ENCODE measurements around the gene NHERF2.

NHERF2 gene

DNA sequence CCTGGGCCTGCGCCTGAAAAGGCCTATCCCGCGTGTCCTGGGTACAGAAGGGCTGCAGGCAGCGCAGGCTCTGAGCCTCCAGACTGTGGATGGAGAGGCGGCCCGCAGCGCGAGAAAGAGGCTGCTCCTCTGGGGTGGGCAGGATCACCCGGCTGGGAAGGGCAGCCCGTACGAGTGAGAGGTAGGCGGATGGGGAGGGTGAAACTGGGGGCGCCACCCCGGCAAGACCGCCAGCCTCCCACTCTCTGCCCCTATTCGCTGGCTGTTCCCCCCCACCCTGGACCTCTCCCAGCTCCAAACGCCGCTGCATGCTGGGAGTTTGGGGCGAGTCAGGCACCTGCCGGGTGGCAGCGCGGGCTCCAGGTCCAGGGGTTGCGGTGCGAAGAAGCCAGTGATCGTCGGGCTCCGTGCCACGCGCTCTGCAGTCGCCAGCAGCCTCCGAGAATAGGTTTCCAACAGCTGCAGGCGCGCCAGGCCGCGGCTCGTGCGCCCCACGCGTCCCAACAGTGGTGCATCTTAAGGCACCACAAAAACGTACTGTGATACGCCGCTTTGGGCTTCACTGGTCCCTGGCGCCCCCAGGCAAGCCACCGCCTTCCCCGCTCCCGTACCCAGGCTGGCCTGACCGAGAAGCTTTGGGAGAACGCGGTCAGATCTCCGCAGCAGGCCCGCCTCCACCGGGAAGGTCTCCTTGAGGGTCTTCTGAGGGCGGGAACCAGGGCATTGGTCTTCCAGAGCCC, 46.5 kb upstream of the NHERF2 start:
- TF ChIP-seq, protein P1, sequence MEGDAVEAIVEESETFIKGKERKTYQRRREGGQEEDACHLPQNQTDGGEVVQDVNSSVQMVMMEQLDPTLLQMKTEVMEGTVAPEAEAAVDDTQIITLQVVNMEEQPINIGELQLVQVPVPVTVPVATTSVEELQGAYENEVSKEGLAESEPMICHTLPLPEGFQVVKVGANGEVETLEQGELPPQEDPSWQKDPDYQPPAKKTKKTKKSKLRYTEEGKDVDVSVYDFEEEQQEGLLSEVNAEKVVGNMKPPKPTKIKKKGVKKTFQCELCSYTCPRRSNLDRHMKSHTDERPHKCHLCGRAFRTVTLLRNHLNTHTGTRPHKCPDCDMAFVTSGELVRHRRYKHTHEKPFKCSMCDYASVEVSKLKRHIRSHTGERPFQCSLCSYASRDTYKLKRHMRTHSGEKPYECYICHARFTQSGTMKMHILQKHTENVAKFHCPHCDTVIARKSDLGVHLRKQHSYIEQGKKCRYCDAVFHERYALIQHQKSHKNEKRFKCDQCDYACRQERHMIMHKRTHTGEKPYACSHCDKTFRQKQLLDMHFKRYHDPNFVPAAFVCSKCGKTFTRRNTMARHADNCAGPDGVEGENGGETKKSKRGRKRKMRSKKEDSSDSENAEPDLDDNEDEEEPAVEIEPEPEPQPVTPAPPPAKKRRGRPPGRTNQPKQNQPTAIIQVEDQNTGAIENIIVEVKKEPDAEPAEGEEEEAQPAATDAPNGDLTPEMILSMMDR (IDR thresholded peaks at IDR 0.05; ENCODE audit: low read depth, low read length) = no peak
- TF ChIP-seq, protein P2, sequence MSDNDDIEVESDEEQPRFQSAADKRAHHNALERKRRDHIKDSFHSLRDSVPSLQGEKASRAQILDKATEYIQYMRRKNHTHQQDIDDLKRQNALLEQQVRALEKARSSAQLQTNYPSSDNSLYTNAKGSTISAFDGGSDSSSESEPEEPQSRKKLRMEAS (IDR thresholded peaks at IDR 0.05; ENCODE audit: low read depth, low read length) = no peak
- TF ChIP-seq POLR2A (IDR thresholded peaks at IDR 0.05; ENCODE audit: extremely low read depth, insufficient read length) (no peak), MYC (IDR thresholded peaks at IDR 0.05; ENCODE audit: low read depth, low read length) (no peak)
- no peak overlapping the region for H3K4me3 ChIP-seq (ENCODE audit: low read depth, low read length)
- DNase-seq (ENCODE audit: low read depth) = no peak

DNA sequence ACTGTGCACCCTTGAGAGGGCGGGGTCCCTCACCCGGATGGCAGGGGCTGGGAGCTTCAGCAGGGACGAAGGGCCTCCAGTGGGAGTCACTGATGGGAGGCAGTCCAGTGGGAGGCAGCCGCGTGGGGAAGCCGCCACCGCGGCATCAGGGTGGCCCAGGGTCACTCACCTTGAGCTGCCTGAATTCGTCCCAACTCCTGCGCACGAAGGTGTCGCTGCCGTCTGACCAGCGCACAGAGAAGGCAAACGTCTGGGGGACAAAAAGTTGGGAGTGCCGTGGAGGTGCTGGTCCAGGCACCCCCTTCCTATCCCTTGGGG, 46.0 kb upstream of the NHERF2 start:
- no peak for DNase-seq (ENCODE audit: low read depth)
- no peak overlapping the region for H3K4me3 ChIP-seq (ENCODE audit: low read depth, low read length)
- TF ChIP-seq POLR2A (IDR thresholded peaks at IDR 0.05; ENCODE audit: extremely low read depth, insufficient read length) (no peak), MYC (IDR thresholded peaks at IDR 0.05; ENCODE audit: low read depth, low read length) (no peak)
- TF ChIP-seq, protein P1 (IDR thresholded peaks at IDR 0.05; ENCODE audit: low read depth, low read length) = no peak
- TF ChIP-seq, protein P2 (IDR thresholded peaks at IDR 0.05; ENCODE audit: low read depth, low read length) = no peak

DNA sequence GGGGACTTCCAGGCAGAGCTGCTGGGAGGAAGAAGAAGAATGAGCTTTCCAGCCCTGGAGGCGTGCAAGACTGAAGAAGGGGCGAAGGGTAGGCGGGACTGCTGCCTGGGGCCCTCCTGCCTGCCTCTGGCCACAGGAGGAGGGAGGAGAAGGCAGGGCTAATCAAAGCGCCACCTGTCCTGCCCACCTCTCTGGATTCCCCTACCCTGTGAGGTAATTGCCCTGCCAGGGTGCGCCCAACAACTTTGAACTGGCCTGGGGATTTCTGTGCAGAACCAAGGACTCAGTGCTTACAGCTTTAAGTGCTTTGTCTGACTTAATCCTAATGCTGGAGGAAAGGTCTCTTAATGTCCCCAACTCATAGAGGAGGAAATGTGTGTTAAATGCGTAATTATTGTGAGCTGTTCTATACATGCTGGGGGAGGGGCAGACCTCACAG, 45.3 kb upstream of the NHERF2 start, which contains the start of gene NOXO1:
Gene NOXO1, minus strand, starts transcription at position 72 of the 439 bp plus-strand sequence. CDS start 290 bp downstream, outside the sequence.
- DNase-seq (ENCODE audit: low read depth) = no peak
- no peak for TF ChIP-seq MYC (IDR thresholded peaks at IDR 0.05; ENCODE audit: low read depth, low read length)
- TF ChIP-seq, protein P1 (IDR thresholded peaks at IDR 0.05; ENCODE audit: low read depth, low read length) = no peak
- TF ChIP-seq POLR2A (IDR thresholded peaks at IDR 0.05; ENCODE audit: extremely low read depth, insufficient read length) = no peak
- TF ChIP-seq, protein P2 (IDR thresholded peaks at IDR 0.05; ENCODE audit: low read depth, low read length) = no peak
- no peak within 1 kb of the TSS for H3K4me3 ChIP-seq (ENCODE audit: low read depth, low read length)

DNA sequence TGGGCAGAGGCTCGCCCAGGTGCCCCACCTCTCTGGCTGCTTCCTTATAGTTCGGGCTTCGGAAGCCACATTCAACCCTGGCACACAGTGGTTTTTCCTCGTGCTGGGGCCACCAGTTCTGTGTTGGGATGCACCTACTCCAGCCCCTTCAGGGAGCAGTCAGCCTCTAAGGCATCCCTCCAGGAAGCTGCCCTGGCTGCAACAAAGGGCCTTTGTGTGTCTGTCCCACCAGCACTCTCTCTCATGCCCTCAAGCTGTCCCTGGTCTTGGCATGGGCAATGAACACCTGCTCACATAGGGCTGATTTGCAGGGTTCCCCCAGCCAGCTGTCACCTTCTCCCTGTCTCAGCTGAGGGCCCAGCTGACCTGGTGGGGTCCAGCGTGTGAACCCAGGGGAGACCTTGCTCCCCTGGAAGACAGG, 44.7 kb upstream of the NHERF2 start:
- DNase-seq (ENCODE audit: low read depth) = no peak
- H3K4me3 ChIP-seq (ENCODE audit: low read depth, low read length) = no peak overlapping the region
- TF ChIP-seq MYC (IDR thresholded peaks at IDR 0.05; ENCODE audit: low read depth, low read length) (no peak), POLR2A (IDR thresholded peaks at IDR 0.05; ENCODE audit: extremely low read depth, insufficient read length) (no peak)
- TF ChIP-seq, protein P1 (IDR thresholded peaks at IDR 0.05; ENCODE audit: low read depth, low read length) = no peak
- TF ChIP-seq, protein P2 (IDR thresholded peaks at IDR 0.05; ENCODE audit: low read depth, low read length) = no peak

DNA sequence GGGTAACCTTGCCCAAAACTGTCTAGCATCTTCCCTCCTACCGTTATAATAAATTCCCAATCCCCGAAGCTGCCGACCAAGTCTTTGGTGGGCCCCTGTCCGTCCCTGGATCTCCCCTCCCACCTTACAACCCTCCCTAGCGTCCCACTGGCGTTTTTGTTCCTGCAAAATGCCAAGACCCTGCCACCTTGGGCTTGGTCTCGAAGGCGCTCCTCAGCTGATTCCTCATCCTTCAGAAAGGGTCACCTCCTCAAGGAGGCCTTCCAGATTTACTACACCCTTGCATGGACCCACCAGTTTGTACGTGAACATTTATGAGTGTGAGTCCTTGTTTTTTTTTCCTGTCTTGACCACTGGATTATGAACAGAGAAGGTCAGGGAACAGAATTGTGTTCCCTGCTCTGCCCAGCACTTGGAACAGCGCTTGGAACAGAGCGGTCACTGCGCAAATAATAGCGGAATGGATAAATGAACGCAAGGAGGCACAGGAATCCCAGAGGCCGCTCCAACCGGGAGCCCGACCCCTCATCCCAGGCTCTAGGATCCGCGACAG, 43.6 kb upstream of the NHERF2 start:
- TF ChIP-seq, protein P2 (IDR thresholded peaks at IDR 0.05; ENCODE audit: low read depth, low read length) = no peak
- TF ChIP-seq MYC (IDR thresholded peaks at IDR 0.05; ENCODE audit: low read depth, low read length) (no peak), POLR2A (IDR thresholded peaks at IDR 0.05; ENCODE audit: extremely low read depth, insufficient read length) (no peak)
- TF ChIP-seq, protein P1 (IDR thresholded peaks at IDR 0.05; ENCODE audit: low read depth, low read length) = no peak
- no peak overlapping the region for H3K4me3 ChIP-seq (ENCODE audit: low read depth, low read length)
- no peak for DNase-seq (ENCODE audit: low read depth)

Data from NB4 (cell line).